GM21528 (cell line): Measurements from ENCODE around the gene CPNE4.
"Not testable (repeated sequence)": the region's sequence is repeated elsewhere in the genome, so short reads cannot be mapped to it uniquely, and the experiment has no call there.

Source experiments
- ATAC-seq: cut with Tn5 transposase; IDR thresholded peaks from one replicate; pipeline ENCODE4 v1.9.1; 2021; ENCODE audit warnings: mild to moderate bottlenecking, moderate library complexity; ENCODE audit not compliant: unreplicated experiment, low FRiP score

Gene CPNE4

DNA sequence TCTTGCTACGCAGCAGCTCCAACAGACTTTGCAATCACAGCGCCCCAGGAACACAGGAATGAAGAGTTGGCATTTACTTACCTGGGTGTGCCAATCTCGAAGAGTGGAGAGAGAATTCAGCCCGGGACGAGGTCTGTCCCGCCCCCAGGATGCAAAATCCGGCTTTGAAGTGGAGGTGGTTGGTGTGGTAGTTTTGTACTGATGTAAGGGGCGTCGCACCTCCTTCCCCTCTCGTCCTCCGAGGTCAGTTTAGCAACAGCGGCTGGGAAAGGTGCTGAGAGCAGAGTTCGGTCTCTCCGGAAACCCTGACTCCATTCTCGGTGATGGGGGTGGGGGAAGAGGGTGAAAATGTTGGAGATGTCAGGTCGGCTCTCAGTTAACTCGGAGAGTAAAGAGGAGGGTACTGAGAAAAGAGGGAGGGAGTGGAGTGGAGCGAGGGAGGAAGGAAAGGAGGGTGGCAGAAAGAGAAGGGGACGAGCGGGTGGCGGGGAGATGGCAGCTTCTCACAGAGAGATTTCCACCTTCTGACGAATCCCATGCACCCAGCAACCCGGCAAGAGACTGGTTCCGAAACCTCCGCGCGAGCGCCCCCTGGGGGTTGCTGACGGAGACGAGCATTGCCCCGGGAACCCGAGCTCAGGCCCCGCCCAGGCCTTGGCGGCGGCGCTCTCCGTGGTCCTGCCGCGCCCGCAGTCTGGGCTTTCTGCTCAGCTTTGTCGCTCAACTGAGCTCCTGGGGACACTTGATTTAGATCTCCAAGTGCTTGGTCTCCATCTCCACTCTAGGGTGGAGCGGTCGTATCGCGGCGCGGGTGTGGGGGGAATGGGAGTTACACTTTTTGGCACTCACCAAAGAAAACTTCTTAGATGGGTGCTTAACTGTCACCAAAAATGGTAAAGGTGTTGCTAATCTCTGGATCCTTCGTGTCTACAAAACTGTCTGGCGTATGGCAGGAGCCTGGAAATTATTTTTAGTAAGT is at the start of gene CPNE4:
Gene CPNE4, minus strand, starts transcription at position 529 of the 979 bp plus-strand sequence.
- ATAC-seq, result peak; percentile 85

DNA sequence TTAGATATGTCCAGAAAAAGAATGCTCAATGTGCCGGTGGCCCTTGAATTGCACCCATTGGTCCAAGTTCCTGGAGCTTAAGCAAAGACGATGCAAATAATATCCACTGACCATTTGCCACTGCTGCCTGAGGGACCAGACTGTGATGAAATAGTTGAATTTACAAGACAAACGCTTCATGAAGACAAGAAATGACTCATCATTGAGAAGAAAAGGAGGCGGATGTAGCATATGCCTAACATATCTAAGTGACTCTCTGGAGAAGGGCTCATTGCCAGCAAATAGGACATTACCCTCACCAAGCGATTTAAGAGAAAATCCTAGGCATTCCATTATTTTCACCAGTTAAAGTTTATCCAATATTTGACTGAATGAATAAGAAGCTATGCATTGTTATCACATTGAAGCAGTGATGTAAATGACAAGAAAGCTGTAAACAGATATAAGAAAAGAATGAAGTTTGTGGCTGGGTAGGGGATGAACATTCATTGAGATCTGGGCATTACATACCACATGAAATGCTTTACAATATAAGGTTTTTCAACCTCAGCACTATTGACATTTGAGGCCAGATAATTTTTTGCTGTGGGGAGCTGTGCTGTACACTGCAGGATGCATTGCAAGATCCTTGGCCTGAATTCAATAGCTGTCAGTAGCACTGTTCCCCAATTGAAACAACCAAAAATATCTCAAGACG is 48.9 kb upstream of the CPNE4 start:
- no peak for ATAC-seq

DNA sequence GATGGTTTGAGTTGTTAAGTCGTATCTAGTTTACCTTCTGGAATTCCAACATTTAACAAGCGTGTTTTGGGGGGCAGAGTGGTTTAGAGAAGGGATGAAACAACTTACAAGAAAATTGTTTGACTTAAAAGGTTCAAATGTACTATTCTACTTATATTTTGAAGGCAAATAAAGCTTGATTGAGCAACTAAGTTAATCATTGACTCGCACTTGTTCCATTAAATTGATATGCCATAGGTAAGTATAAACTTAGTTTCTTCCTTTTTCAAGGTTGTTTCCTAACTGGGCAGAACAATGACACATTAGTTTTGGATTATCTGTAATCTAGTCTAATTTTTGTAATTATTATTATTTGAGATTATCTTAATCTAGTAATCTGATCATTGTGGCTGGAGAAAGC is 48.3 kb upstream of the CPNE4 start:
- ATAC-seq, result no peak

DNA sequence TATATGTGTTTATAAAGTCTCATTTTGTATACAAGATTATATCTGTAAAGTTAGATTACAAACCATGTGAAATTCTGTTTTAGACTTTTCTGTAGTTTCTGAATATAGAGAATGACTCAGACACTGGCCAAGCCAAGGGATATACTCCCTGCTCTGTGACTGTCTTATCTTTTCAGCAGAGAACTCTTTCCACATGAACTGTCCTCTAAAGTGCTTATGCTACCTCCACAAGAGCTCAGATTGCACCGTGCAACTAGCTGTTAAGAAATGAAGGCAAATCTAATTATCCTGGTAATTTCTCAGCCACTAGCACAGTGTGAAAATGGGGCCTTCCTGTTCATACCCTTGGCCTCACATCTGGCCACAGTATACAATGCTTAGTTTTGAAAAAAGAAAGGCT is 44.3 kb upstream of the CPNE4 start:
- no peak for ATAC-seq

DNA sequence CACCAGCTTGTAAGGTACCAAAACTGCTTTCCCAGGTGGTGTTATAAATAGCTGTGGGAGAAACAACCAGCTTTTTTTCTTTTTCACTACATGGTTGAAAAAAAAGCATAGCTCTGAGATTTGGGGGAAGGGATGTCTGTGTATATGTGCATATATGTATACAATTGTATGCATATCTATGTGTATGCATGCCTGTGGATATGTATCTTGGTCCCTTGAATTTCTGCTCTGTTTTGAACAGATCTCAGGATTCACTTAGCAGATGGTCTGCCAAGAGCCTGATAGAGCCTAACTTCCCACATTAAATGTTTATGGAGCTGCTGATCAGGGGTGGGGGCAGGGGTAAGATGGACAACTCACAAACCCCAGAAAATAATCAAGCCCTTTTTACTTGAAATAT is 39.0 kb upstream of the CPNE4 start:
- no peak for ATAC-seq

DNA sequence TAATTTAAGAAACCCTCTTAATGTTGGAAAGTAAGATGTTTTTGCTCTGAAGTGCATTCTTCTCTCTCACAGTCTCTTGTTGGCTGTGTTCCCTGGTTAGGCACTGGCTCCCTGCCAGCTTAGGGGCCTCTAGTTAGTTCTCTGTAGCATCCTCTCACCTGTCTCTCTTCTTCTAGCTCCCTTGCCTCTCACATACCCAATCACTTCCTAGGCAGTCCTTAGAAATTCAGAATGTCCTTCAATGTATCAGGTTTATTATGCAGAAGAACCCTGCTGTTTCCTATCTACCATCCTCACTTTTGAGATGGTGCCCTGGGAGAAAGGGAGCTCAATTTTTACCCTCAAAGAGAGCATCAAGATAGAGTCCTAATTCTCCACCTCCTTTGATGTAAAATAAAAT is 36.2 kb upstream of the CPNE4 start:
- ATAC-seq, result no peak

DNA sequence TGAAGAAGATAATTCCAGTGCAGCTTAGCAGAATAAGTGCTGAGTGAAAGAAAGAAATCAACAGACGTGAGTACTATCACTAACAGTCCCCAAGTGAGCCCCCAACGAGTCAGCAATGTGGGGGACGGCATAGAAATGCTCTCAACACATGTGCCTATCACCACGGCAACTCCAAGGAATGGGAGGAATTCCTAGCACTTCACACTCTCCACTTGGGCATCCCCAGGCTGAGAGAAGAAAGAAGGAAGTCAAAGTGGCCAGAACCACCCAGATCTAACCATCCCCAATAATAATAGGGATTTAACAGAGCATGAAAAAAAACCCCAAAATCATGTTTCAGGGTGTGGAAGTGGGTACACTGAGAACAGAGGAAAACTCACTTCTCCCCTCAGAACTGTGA is 29.3 kb upstream of the CPNE4 start:
- ATAC-seq, result no peak

DNA sequence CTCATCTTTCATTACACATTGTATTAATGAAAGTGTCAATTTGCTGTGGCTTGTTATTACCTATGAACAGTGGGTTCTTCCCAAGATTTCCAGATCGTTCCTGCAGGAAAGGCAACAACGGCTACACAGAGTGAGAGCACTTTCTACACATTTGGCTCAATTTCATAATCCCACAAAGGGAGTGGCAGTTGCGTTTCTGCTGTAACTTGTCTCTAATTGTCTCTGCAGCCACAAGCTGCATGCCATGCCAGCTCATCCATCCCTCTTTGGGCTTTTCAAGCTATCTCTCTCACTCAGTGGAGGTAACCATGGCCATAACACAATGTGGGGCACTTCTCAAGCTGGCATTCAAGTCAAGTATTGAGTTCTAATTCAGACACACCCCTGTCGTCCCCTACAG is 27.7 kb upstream of the CPNE4 start:
- ATAC-seq, result no peak

DNA sequence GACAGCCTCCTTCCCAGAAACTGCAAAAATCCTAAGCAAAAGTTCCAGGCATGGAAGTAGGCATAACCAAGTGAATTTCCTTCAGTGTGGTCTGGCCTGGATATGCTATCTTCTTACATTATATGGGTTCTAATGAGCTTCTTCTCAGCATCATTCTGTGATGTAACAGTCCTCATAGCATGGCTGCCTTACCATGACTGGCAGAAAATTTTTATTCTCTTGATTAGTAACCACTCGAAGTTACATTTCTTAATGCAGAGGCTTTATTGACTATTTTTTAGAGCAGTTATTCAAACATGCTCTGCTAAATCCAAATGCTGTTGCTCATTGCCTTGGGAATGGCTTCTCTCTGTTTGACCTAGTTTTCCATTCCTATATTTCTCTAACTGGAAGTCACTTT is 21.1 kb upstream of the CPNE4 start:
- ATAC-seq, result no peak

DNA sequence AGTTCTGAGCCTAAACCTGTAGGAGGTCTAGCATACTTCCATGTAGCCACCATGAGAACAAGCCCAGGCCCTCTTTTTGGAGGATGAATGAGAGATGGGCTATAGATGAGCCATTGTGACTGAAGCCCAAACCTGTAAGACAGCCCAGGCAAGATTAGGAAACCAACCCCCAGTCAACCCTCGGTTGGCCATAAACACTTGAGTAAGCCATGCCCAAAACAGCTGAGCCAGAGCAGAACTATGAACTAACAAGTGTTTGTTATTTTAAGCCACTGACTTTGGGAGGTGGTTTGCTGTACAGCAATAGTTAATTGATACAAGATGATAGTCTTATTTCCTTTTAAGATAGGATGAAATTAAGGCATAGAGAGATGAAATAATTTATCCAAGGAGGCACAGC is 12.4 kb upstream of the CPNE4 start:
- ATAC-seq, result no peak

DNA sequence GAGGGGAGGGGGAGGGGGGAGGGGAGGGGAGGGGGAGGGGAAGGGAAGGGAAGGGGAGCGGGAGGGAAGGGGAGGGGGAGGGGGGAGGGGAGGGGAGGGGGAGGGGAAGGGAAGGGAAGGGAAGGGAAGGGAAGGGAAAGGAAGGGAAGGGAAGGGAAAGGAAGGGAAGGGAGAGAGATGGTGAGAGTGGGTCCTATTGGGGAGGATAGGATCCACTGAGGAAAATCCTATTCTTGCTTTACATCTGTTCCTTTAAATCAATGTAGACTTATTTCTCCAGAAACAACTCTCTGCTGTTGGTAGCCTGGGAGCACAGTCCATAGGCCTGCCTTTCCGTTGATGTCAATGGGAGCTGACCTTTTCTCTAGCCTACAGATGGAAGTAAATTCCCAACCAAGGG is 10.1 kb upstream of the CPNE4 start:
- not testable (repeated sequence) for ATAC-seq

DNA sequence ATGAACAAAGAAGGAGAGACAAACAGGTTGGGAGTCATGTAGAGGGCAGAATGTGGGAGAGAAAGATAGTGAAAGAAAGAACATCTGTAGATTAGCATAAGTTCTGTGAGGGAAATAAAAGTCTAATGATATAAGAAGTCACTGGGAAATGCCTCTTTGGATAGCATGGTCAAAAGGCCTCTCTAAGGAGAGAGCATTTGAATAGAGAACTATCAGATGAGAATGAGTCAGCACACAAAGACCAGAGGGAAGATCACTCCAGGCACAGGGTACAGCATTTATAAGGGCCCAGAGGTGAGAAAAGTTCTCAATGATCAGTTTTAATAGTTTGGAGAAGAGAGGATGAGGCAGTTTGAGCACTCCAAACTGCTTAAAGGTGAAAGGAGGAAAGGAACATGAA is 7.9 kb upstream of the CPNE4 start:
- ATAC-seq, result no peak

DNA sequence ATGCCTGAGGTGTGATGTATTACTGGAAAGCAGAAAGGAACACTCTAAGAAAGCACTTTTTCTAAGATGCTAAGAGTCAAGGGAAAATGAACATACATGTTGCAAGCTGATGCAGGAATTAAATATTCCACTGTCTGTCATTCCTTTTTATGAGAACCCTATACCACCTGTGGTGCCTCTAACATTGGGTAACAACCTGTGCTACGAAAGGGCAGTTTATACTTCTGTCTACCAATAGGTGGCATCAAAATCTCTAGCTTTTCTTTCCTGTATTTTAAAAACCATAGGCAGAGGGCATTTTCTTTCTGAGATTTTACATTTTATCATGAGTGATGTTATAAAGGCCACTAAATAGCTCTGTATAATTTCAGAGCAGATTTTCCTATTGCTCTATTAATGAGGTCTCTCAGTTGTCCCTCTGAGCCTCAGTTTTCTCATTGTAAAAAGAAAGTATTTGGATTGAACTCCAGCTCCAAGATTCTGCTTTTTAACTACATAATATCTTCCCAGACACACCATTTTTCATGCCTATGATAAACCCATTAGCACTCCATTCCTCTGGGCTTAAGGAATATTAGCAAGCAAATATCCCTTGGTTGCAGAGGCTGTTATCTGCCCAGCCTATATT is 3.5 kb upstream of the CPNE4 start:
- no peak for ATAC-seq

DNA sequence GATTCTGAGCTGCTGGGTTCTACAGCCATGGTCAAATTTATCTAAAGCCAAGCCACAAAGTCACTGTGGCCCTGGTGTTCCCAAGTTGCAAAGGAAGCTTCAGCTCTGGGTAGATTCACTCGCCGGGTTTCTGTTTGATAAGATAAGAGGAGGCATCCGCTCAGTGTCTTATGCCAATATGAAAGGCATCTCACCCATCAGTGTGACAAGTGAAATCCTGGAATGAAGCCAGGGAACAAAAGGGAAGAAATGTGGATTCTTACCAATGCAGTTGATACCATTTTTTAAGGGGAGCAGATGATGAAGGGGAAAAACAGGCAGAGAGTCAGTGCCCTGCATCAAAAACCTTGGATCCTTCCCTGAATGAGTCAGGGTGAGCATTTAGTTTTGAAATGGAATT is 2.8 kb upstream of the CPNE4 start:
- ATAC-seq, result no peak

DNA sequence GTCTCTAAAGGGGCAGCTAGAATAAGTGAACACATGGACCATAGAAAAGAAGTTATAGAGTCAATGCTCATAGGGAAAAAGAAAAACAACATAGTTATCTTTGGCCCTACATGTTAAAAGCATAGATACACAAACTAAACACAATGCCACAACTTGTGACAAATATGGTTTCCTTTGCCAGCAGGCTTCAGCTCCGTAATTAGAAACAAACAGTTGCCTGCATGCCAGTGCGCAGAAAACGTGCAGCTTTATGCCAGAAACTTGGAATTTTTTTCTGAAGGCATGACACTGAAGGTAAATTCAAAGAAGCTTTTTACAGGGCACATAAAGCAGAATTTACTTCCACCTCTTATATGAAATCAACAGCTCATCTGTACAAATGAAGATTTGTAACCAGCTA is 2.2 kb upstream of the CPNE4 start:
- ATAC-seq, result no peak

DNA sequence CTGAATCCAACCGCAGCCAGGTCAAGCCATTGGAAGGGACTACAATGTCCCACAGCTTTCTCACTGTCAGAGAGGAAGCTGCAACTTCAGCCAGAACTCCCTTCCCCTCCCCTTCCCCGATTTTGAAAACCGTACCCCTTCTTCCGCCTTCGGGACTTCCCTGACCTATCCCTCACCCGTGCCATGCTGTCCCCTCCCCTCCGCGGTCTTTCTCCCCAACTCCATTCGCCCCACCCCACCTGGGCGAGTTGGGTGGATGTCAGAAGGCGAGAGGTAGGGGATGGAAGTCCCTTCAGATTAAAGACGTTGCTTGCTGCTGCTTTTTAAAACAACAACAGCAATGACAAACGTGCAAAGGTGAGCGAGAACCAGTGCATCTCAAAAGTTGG is 723 bp downstream of the CPNE4 start:
- no peak for ATAC-seq

DNA sequence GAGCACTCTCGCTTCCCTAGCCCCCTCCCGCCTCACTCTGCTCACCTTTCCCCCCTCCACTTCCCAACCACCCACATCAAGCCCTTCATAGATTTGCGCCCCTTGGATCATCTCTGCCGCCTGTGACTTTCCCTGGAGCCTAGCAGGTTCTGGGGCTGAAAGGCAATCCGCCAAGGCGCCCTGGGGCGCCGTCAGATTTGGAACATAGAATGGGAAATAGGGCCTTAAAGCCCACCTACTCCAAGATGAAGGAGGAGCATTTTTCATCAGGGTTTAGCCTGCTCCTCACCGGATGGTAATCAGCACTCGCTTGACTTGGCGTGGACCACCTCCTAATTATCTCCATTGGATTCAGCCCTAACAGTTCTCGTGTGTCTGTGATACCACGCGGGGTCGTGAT is 1.3 kb downstream of the CPNE4 start:
- no peak for ATAC-seq

DNA sequence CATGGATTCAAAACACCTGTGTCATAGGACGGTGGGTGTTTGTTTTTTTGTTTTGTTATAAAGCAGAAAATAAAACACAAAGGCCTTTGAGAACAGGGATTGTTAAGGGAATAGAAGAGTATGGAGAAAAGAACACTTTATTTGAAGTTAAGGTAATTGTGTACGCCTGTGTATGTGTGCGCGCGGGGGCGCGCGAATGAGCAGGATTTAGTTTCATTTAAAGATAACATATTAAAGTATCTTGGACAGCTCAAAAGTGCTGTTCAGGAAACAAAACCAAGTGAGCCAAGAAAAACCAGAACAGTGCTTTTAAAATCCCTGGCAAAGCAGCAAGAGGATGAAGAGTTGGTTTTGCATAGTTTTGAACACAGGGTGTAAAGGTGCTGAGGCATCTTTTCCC is 1.9 kb downstream of the CPNE4 start:
- ATAC-seq, result no peak

DNA sequence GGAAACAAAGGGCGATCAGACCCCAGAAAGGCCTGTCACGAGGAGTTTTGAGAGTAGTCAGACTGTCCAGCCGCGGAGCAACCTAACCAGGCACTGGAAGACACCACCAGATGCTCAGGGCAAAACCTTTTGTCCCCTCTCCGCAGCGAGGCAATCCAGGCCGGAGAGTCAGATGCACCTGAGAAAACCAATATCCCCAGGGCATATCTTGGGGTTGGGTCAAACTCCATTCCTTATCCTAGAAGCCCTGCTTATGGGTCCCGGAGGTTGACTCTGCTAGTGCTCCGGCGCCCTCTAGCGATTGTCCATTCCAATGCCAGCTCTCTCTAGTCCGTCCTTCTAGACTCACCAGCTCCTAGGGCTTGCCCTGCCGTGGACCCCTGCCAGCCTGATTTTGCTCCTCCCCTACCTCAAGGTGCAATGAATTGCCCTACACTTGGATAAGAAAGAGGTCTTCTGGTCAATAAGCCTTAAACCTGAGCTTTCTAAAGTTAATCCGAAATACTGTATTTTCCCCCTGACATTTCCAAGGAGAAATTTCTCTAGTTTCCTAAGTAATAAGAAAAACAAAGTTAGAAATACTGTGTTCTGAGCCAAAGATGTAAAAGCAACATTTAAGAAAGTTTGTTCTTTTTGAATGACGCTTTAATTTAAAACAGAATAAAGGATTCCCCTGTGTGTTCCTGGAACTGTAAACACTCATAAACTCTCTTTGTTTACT is 5.5 kb downstream of the CPNE4 start:
- peak; percentile 55 for ATAC-seq

DNA sequence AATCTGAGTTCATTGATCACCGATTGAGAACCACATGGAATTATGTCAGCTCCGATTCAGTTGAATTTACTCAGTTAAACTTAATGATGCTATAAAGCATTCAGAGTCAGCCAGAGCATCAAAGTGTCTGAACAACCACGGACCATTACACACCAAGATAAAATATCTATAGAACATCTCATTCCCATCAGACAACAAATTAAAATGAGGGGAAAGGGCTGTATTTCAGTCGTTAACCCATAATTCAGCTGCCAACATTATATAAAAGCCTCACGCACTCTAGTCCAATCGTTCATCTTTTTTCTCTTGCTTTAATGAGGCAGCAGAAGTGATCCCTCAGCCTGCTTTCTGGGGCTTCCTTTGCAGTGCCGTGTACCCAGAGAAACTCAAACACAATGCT is 11.9 kb downstream of the CPNE4 start:
- no peak for ATAC-seq

DNA sequence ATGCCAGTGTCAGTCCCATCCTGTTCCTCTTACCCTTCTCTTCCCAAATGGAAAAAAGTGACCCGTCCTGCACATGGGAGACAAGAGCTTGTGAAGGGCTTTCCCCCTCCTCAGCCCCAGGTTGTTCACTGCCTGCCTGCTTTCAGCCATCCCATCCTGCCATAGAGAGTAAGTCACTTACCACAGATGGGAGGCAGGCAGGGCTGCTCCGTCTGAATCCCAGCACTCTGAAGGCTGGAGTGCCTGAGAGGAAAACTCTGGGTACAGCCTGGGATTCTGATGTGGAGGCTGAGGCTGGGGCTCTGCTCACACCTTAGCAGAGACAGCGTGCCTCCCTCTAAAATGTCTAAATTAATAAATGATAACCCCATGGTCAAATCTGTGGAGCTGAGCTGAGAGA is 14.8 kb downstream of the CPNE4 start:
- no peak for ATAC-seq
